HEK293 (cell line): ENCODE measurements around the gene NOB1.

ENCODE experiments used
- CTCF ChIA-PET: fragments of 350-600 bp; formaldehyde crosslinking; extraction: SDS; loops from one replicate; lab custom pipeline; 2021; ENCODE audit warnings: antibody characterized with exemption; lab: Yijun Ruan, JAX
- POLR2A ChIA-PET: fragments of 300-600 bp; formaldehyde crosslinking; extraction: SDS; loops from one replicate; lab custom pipeline; 2020; ENCODE audit warnings: antibody characterized with exemption, inconsistent platforms; lab: Yijun Ruan, JAX
- H3K27ac ChIP-seq: fragments of 200-500 bp; sonication (Bioruptor generic); 2 replicates; pipeline ENCODE4 v1.5.1; 2014; ENCODE audit warnings: low read depth, low read length, control low read depth, inconsistent platforms; ENCODE audit errors: extremely low read depth
- H3K36me3 ChIP-seq, 2 experiments: fragments of 200-500 bp in 1 of 2; sonication (Bioruptor generic) in 1 of 2; 1 replicate in 1 of 2; 2 replicates in 1 of 2; pipeline ENCODE4 v1.5.1; 2014 to 2017; ENCODE audit warnings: inconsistent platforms in 2 of 2, low read length in 2 of 2; ENCODE audit not compliant: control insufficient read depth in 2 of 2, insufficient read depth in 1 of 2
- H3K4me1 ChIP-seq: fragments of 200-500 bp; sonication (Bioruptor generic); 2 replicates; pipeline ENCODE4 v1.5.1; 2014; ENCODE audit warnings: mild to moderate bottlenecking, low read length, inconsistent platforms; ENCODE audit not compliant: control insufficient read depth, insufficient read depth
- H3K4me3 ChIP-seq: 2 replicates; pipeline ENCODE4 v1.5.1; 2011; ENCODE audit warnings: low read depth, mild to moderate bottlenecking, control low read depth, low read length, moderate library complexity
- H3K9me3 ChIP-seq: fragments of 200-500 bp; sonication (Bioruptor generic); 2 replicates; pipeline ENCODE4 v1.5.1; 2014; ENCODE audit warnings: low read depth, low read length, inconsistent platforms; ENCODE audit not compliant: control insufficient read depth, insufficient read depth
- ATF2 ChIP-seq: fragments of 450-650 bp; formaldehyde crosslinking; IDR thresholded peaks from 2 replicates; pipeline ENCODE4 v1.5.1; 2016; ENCODE audit warnings: missing biosample characterization, missing genetic modification characterization, low read depth
- GLIS1 ChIP-seq: fragments of 450-650 bp; formaldehyde crosslinking; IDR thresholded peaks from 2 replicates; pipeline ENCODE4 v1.5.1; 2016; ENCODE audit warnings: missing biosample characterization, missing genetic modification characterization
- PATZ1 ChIP-seq: fragments of 450-650 bp; formaldehyde crosslinking; IDR thresholded peaks from 2 replicates; pipeline ENCODE4 v1.5.1; 2016; ENCODE audit warnings: missing biosample characterization, missing genetic modification characterization
- ZBTB7A ChIP-seq: fragments of 450-650 bp; formaldehyde crosslinking; IDR thresholded peaks from 2 replicates; pipeline ENCODE4 v1.5.1; 2016; ENCODE audit warnings: low read depth, missing biosample characterization, missing genetic modification characterization
- ZBTB8A ChIP-seq: fragments of 450-650 bp; formaldehyde crosslinking; IDR thresholded peaks from 2 replicates; pipeline ENCODE4 v1.5.1; 2016; ENCODE audit warnings: missing biosample characterization, missing genetic modification characterization
- ZFP3 ChIP-seq: fragments of 450-650 bp; formaldehyde crosslinking; IDR thresholded peaks from 2 replicates; pipeline ENCODE4 v1.5.1; 2016; ENCODE audit warnings: low read depth, missing biosample characterization, missing genetic modification characterization
- ZIC2 ChIP-seq: fragments of 450-650 bp; formaldehyde crosslinking; IDR thresholded peaks from 2 replicates; pipeline ENCODE4 v1.5.1; 2016; ENCODE audit warnings: missing biosample characterization, missing genetic modification characterization
- ZNF16 ChIP-seq: fragments of 450-650 bp; formaldehyde crosslinking; IDR thresholded peaks from 2 replicates; pipeline ENCODE4 v1.5.1; 2016; ENCODE audit warnings: low read depth, missing biosample characterization, missing genetic modification characterization
- ZNF174 ChIP-seq: fragments of 450-650 bp; formaldehyde crosslinking; IDR thresholded peaks from 2 replicates; pipeline ENCODE4 v1.5.0; 2017; ENCODE audit warnings: missing biosample characterization, mild to moderate bottlenecking, missing genetic modification characterization
- ZNF239 ChIP-seq: fragments of 450-650 bp; formaldehyde crosslinking; IDR thresholded peaks from 2 replicates; pipeline ENCODE4 v1.5.1; 2016; ENCODE audit warnings: missing biosample characterization, missing genetic modification characterization
- ZNF266 ChIP-seq: fragments of 450-650 bp; formaldehyde crosslinking; IDR thresholded peaks from 2 replicates; pipeline ENCODE4 v1.5.1; 2016; ENCODE audit warnings: missing biosample characterization, missing genetic modification characterization, low read depth
- ZNF416 ChIP-seq: fragments of 450-650 bp; formaldehyde crosslinking; IDR thresholded peaks from 2 replicates; pipeline ENCODE4 v1.5.1; 2016; ENCODE audit warnings: missing biosample characterization, missing genetic modification characterization
- ZNF510 ChIP-seq: fragments of 450-650 bp; formaldehyde crosslinking; IDR thresholded peaks from 2 replicates; pipeline ENCODE4 v1.5.1; 2018; ENCODE audit warnings: mild to moderate bottlenecking, missing genetic modification characterization, missing biosample characterization; ENCODE audit not compliant: insufficient replicate concordance
- ZNF791 ChIP-seq: fragments of 450-650 bp; formaldehyde crosslinking; IDR thresholded peaks from 2 replicates; pipeline ENCODE4 v1.5.1; 2016; ENCODE audit warnings: missing biosample characterization, missing genetic modification characterization
- ZNF792 ChIP-seq: fragments of 450-650 bp; formaldehyde crosslinking; IDR thresholded peaks from 2 replicates; pipeline ENCODE4 v1.5.1; 2016; ENCODE audit warnings: missing biosample characterization, missing genetic modification characterization
- ZNF837 ChIP-seq: fragments of 450-650 bp; formaldehyde crosslinking; IDR thresholded peaks from 2 replicates; pipeline ENCODE4 v1.5.1; 2016; ENCODE audit warnings: missing biosample characterization, missing genetic modification characterization
- ZXDB ChIP-seq: fragments of 450-650 bp; formaldehyde crosslinking; IDR thresholded peaks from 2 replicates; pipeline ENCODE4 v1.5.1; 2016; ENCODE audit warnings: missing biosample characterization, missing genetic modification characterization
- TF ChIP-seq, protein P1 (sequence below): fragments of 450-650 bp; formaldehyde crosslinking; IDR thresholded peaks from 2 replicates; pipeline ENCODE4 v1.5.1; 2016; ENCODE audit warnings: missing biosample characterization, missing genetic modification characterization, borderline replicate concordance
- TF ChIP-seq, protein P2 (sequence below): fragments of 450-650 bp; formaldehyde crosslinking; IDR thresholded peaks from 2 replicates; pipeline ENCODE4 v1.5.1; 2017; ENCODE audit warnings: missing biosample characterization, missing genetic modification characterization

NOB1 gene

DNA sequence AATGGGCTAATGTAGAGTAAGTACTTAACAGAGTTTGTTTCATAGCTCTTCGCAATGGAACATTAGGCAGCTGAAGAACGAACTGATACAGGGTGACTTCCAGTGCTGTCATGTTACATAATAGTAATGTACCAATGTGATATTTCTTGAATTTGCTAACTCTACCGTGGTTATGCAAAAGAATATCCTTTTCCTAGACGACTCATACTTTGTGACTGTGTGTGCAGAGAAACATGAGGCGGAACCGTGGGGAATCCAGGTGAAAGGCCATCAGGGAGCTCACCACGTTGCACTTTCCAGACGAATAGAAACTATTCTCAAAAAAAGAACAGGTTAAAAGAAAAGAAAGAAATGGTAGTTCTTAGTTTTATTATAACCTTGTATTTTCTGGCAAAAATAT is 13.2 kb downstream of the NOB1 start (continued):
- no peak for TF ChIP-seq ZNF239

- POLR2A ChIA-PET = interaction anchor here (0.7 kb wide), 1 partner anchor 353 kb away, joined by 5 read pairs; no protein-coding TSS in a partner anchor
- H3K4me1 ChIP-seq = no peaks in the 10 kb centered on the region; the same call in 1 of the 2 replicates
- no peaks in the 10 kb centered on the region for H3K36me3 ChIP-seq
- H3K4me3 ChIP-seq = no peak overlapping the region
- no peak for TF ChIP-seq ZNF174 (tag by site-specific recombination)
- TF ChIP-seq ZIC2 (tag by site-specific recombination) = no peak
- TF ChIP-seq ZXDB = no peak
- no peak for TF ChIP-seq PATZ1
- TF ChIP-seq GLIS1 = no peak
- TF ChIP-seq ZFP3 = no peak
- no peak for TF ChIP-seq ZNF791 (tag by site-specific recombination)
- no peak for TF ChIP-seq ATF2 (tag by site-specific recombination)
- TF ChIP-seq ZNF510 (tag by site-specific recombination) = no peak
- TF ChIP-seq ZNF416 (tag by site-specific recombination) = no peak
- TF ChIP-seq, protein P1, sequence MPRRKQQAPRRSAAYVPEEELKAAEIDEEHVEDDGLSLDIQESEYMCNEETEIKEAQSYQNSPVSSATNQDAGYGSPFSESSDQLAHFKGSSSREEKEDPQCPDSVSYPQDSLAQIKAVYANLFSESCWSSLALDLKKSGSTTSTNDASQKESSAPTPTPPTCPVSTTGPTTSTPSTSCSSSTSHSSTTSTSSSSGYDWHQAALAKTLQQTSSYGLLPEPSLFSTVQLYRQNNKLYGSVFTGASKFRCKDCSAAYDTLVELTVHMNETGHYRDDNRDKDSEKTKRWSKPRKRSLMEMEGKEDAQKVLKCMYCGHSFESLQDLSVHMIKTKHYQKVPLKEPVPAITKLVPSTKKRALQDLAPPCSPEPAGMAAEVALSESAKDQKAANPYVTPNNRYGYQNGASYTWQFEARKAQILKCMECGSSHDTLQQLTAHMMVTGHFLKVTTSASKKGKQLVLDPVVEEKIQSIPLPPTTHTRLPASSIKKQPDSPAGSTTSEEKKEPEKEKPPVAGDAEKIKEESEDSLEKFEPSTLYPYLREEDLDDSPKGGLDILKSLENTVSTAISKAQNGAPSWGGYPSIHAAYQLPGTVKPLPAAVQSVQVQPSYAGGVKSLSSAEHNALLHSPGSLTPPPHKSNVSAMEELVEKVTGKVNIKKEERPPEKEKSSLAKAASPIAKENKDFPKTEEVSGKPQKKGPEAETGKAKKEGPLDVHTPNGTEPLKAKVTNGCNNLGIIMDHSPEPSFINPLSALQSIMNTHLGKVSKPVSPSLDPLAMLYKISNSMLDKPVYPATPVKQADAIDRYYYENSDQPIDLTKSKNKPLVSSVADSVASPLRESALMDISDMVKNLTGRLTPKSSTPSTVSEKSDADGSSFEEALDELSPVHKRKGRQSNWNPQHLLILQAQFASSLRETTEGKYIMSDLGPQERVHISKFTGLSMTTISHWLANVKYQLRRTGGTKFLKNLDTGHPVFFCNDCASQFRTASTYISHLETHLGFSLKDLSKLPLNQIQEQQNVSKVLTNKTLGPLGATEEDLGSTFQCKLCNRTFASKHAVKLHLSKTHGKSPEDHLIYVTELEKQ (tag by site-specific recombination) = no peak
- no peak for TF ChIP-seq ZNF792 (tag by site-specific recombination)
- TF ChIP-seq ZNF266 = no peak
- TF ChIP-seq ZBTB8A = no peak
- TF ChIP-seq, protein P2, sequence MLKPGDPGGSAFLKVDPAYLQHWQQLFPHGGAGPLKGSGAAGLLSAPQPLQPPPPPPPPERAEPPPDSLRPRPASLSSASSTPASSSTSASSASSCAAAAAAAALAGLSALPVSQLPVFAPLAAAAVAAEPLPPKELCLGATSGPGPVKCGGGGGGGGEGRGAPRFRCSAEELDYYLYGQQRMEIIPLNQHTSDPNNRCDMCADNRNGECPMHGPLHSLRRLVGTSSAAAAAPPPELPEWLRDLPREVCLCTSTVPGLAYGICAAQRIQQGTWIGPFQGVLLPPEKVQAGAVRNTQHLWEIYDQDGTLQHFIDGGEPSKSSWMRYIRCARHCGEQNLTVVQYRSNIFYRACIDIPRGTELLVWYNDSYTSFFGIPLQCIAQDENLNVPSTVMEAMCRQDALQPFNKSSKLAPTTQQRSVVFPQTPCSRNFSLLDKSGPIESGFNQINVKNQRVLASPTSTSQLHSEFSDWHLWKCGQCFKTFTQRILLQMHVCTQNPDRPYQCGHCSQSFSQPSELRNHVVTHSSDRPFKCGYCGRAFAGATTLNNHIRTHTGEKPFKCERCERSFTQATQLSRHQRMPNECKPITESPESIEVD (tag by site-specific recombination) = no peak
- no peak for TF ChIP-seq ZNF16 (tag by site-specific recombination)
- TF ChIP-seq ZNF837 (tag by site-specific recombination) = no peak
- TF ChIP-seq ZBTB7A (tag by site-specific recombination) = no peak
- H3K9me3 ChIP-seq = no peaks in the 10 kb centered on the region
- no peak overlapping the region for H3K27ac ChIP-seq
- CTCF ChIA-PET = no interaction called here
Measured at GRCh38 chr16:69732101-69732500, 22.6 kb downstream of the NOB1 start.
